Measurements from ENCODE around the gene MAT2A. TPM values are rescaled to one million over a fixed set of nuclear protein-coding genes. Genes with fewer than 3 reads are reported as not detected.

MAT2A gene
- total and polyA plus RNA-seq, 9 of the 15 experiments (the other 6 are each of a cell fraction or from before 2014, with no cell fraction given): 130 to 1,027 (median 240) TPM

DNA sequence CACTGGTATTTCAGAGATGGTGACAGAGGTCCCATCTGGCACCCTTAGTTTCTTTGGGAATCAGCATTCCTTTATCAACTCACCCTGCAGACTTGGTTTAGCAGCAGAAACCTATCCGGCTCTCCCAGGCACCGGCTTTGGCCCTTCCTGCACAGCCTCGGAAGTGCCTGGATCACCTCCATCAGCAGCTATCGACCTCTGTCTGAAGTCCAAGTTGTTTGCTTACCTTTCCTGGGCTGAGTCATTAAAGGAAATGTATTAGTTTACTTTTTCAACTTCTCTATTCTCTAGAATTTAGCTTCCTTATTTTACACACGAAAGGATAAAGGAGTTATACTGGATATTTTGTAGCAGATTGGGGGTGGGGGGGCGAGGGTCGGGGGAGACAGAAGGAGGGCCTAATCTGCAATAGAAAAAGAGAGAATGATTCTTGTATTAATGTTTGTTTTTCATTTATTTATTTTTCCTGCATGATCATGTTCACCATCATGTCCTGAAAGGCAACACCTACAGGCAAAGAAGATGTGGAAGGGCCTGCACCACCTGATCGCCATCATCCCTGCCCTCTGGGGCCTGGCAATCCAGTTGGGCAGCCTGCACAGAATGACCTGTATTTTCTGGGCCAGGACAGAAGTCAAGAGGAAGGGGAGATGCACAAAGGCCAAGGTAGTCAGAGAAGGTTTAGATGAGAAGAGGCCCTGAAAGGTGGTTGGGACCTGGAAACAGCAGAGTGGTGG is 22.1 kb upstream of the MAT2A start:
- Histone ChIP-seq H3K4me1 (replicated peaks in 1 of 2; ENCODE audit: control insufficient read depth in 2 of 2, insufficient read depth in 2 of 2, low read length in 2 of 2) (peaks cover 4 to 7% of the 10 kb centered on the region in 2 experiments; a peak in 2 of 5 replicates), H3K9me1 (ENCODE audit: control insufficient read depth, insufficient read depth, low read length) (no peaks in the 10 kb centered on the region), H3K9me3 (replicated peaks; ENCODE audit: control insufficient read depth, insufficient read depth, low read depth, low read length) (no peaks in the 10 kb centered on the region), H3K9ac (ENCODE audit: insufficient read depth in 1 of 2, low read depth in 2 of 2, low read length in 2 of 2) (no peak overlapping the region; a peak in 1 of 4 replicates), H3K4me2 (ENCODE audit: insufficient read depth, low read length) (no peak overlapping the region), H3K27me3 (ENCODE audit: control insufficient read depth in 2 of 2, insufficient read depth in 2 of 2, low read length in 2 of 2) (no peaks in the 10 kb centered on the region), H3K4me3 (no peak overlapping the region), H3K27ac (ENCODE audit: extremely low read depth, low read depth, low read length) (no peak overlapping the region), H3K36me3 (ENCODE audit: control insufficient read depth, insufficient read depth, low read length) (no peaks in the 10 kb centered on the region), H2AFZ (ENCODE audit: low read depth, low read length) (peak overlapping the region; percentile 53; the same call in 1 of the 2 replicates), H3K79me2 (ENCODE audit: control insufficient read depth, insufficient read depth, low read length) (no peaks in the 10 kb centered on the region), H4K20me1 (replicated peaks; ENCODE audit: control insufficient read depth, insufficient read depth, low read length) (no peaks in the 10 kb centered on the region)
- WGBS (ENCODE audit: insufficient coverage, low coverage, missing lambda C conversion rate): 37% methylated on average over 8 of the region's 8 CpGs
- TF ChIP-seq NR2C2 (CRISPR knock-in tag; IDR thresholded peaks at IDR 0.05) (no peak), NR2C2 (tag; IDR thresholded peaks at IDR 0.05) (no peak), HNRNPUL1 (IDR thresholded peaks at IDR 0.05; ENCODE audit: low read length) (no peak), ILK (tag; IDR thresholded peaks at IDR 0.05; ENCODE audit: borderline replicate concordance, low read depth) (no peak), ZBTB1 (CRISPR knock-in tag; IDR thresholded peaks at IDR 0.05; ENCODE audit: borderline replicate concordance, low read depth) (no peak), MCM3 (IDR thresholded peaks at IDR 0.05) (no peak), FIP1L1 (IDR thresholded peaks at IDR 0.05; ENCODE audit: low read depth, low read length, poor library complexity, severe bottlenecking) (no peak), FOXA1 (IDR thresholded peaks at IDR 0.05; ENCODE audit: borderline replicate concordance) (no peak)
- ATAC-seq: no peak
- intact Hi-C loops (cut with micrococcal nuclease) (no loop called here), in situ Hi-C loops (cut with MboI) (no loop called here)
- no TSS peak for BruUV-seq (replicated peaks)
- ChIA-PET CTCF (ENCODE audit: low intra/inter-chr PET ratio) (no interaction called here), POLR2A (interaction anchor here (0.6 to 1.8 kb wide), 6 partner anchors 9 to 84 kb away, joined by 3 to 11 read pairs (median 4); partner anchors contain the start of gene MAT2A)
- FAIRE-seq: no peak
- DNase-seq (ENCODE audit: extremely low read depth in 1 of 4, low spot score in 3 of 4): no peak

Data from K562 (cell line).